ENCODE data around the gene AMBRA1. TPM values are rescaled to one million over a fixed set of nuclear protein-coding genes. Genes with fewer than 3 reads are reported as not detected.
A peak's percentile ranks its signal among the peaks of the same experiment; 100 is the strongest.

AMBRA1 gene
- total RNA-seq, 3 donors from 2014 or later (not counting 1 experiment from before 2014, with no cell fraction given), result 41.3 to 52.7 (median 46.2) TPM

DNA sequence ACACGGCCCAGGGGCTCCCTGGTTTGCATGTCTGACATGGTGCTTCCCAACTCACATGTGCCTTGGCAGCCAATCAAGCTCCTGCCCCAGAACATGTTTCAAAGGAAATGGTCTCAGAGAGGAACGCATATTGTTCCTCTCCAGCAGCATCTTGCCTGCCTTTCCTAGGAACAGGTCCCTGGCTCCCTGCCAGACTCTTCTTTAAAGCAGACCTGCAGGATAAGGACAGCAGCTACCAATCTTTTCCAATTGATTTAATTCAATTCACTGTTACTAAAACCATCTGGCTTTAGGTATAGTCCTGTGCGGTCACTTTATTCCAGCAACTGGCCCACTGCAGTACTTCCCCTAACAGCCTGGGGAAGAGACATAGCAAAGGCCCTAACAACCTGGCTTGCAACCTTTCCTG is 79.9 kb downstream of the AMBRA1 start:
- TF ChIP-seq, protein P1, sequence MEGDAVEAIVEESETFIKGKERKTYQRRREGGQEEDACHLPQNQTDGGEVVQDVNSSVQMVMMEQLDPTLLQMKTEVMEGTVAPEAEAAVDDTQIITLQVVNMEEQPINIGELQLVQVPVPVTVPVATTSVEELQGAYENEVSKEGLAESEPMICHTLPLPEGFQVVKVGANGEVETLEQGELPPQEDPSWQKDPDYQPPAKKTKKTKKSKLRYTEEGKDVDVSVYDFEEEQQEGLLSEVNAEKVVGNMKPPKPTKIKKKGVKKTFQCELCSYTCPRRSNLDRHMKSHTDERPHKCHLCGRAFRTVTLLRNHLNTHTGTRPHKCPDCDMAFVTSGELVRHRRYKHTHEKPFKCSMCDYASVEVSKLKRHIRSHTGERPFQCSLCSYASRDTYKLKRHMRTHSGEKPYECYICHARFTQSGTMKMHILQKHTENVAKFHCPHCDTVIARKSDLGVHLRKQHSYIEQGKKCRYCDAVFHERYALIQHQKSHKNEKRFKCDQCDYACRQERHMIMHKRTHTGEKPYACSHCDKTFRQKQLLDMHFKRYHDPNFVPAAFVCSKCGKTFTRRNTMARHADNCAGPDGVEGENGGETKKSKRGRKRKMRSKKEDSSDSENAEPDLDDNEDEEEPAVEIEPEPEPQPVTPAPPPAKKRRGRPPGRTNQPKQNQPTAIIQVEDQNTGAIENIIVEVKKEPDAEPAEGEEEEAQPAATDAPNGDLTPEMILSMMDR (IDR thresholded peaks at IDR 0.05), result no peak
- Mint-ChIP-seq H3K4me1 (peaks cover 16 to 27% of the 10 kb centered on the region in 2 donors), H3K27me3 (ENCODE audit: low read depth in 2 of 2) (no peaks in the 10 kb centered on the region), H3K4me3 (peak overlapping the region; percentile 3), H3K27ac (peak overlapping the region; percentile 80 to 81), H3K36me3 (no peaks in the 10 kb centered on the region), H3K9me3 (no peaks in the 10 kb centered on the region)
- Histone ChIP-seq H3K4me1 (ENCODE audit: control insufficient read depth, insufficient read depth, low read length) (no peaks in the 10 kb centered on the region), H3K27ac (ENCODE audit: low read length) (no peak overlapping the region), H3K27me3 (ENCODE audit: control insufficient read depth, insufficient read depth, low read length) (no peaks in the 10 kb centered on the region), H3K36me3 (ENCODE audit: control insufficient read depth, insufficient read depth, low read length) (peaks cover 4% of the 10 kb centered on the region), H3K9me3 (ENCODE audit: control insufficient read depth, insufficient read depth, low read length) (no peaks in the 10 kb centered on the region), H3K4me3 (ENCODE audit: low read length) (no peak overlapping the region)
- DNase-seq (no peak), ATAC-seq (peak in 2 of 3 donors; percentile 21 to 45)
- 86% methylated on average over 3 of the region's 3 CpGs for WGBS (ENCODE audit: insufficient coverage)
- intact Hi-C loops (cut with micrococcal nuclease), result no loop called here

- ATAC-seq (no peak), DNase-seq (no peak)
- no peak overlapping the region for H3K4me3 ChIP-seq (ENCODE audit: low read length)
- H3K9me3 ChIP-seq (ENCODE audit: control insufficient read depth, insufficient read depth, low read length), result no peaks in the 10 kb centered on the region
- H3K27me3 ChIP-seq (ENCODE audit: control insufficient read depth, insufficient read depth, low read length), result no peaks in the 10 kb centered on the region
- Mint-ChIP-seq H3K4me3 (no peak overlapping the region), H3K9me3 (no peaks in the 10 kb centered on the region), H3K27ac (no peak overlapping the region), H3K36me3 (no peaks in the 10 kb centered on the region), H3K4me1 (peaks cover 16 to 27% of the 10 kb centered on the region in 2 donors), H3K27me3 (ENCODE audit: low read depth in 2 of 2) (no peaks in the 10 kb centered on the region)
- intact Hi-C loops (cut with micrococcal nuclease), result no loop called here
- 99% methylated on average over 4 of the region's 5 CpGs for WGBS (ENCODE audit: insufficient coverage)
- no peaks in the 10 kb centered on the region for H3K4me1 ChIP-seq (ENCODE audit: control insufficient read depth, insufficient read depth, low read length)
- peaks cover 16% of the 10 kb centered on the region for H3K36me3 ChIP-seq (ENCODE audit: control insufficient read depth, insufficient read depth, low read length)
- no peak overlapping the region for H3K27ac ChIP-seq (ENCODE audit: low read length)
- TF ChIP-seq, protein P1 (IDR thresholded peaks at IDR 0.05), result no peak
Observed at GRCh38 chr11:46512261-46512881, 81.5 kb downstream of the AMBRA1 start.

- TF ChIP-seq, protein P1 (IDR thresholded peaks at IDR 0.05), result no peak
- Mint-ChIP-seq H3K4me3 (no peak overlapping the region), H3K27ac (no peak overlapping the region), H3K36me3 (no peaks in the 10 kb centered on the region), H3K27me3 (ENCODE audit: low read depth in 2 of 2) (no peaks in the 10 kb centered on the region), H3K9me3 (no peaks in the 10 kb centered on the region), H3K4me1 (peaks cover 19 to 30% of the 10 kb centered on the region in 2 donors)
- no peak for DNase-seq
- intact Hi-C loops (cut with micrococcal nuclease), result no loop called here
- H3K36me3 ChIP-seq (ENCODE audit: control insufficient read depth, insufficient read depth, low read length), result peaks cover 20% of the 10 kb centered on the region
- no peak for ATAC-seq
- H3K4me1 ChIP-seq (ENCODE audit: control insufficient read depth, insufficient read depth, low read length), result no peaks in the 10 kb centered on the region
- 91% methylated on average over 2 of the region's 2 CpGs for WGBS (ENCODE audit: insufficient coverage)
- no peaks in the 10 kb centered on the region for H3K27me3 ChIP-seq (ENCODE audit: control insufficient read depth, insufficient read depth, low read length)
- H3K27ac ChIP-seq (ENCODE audit: low read length), result no peak overlapping the region
- no peak overlapping the region for H3K4me3 ChIP-seq (ENCODE audit: low read length)
- no peaks in the 10 kb centered on the region for H3K9me3 ChIP-seq (ENCODE audit: control insufficient read depth, insufficient read depth, low read length)
Observed at GRCh38 chr11:46511342-46511741, 82.5 kb downstream of the AMBRA1 start.

DNA sequence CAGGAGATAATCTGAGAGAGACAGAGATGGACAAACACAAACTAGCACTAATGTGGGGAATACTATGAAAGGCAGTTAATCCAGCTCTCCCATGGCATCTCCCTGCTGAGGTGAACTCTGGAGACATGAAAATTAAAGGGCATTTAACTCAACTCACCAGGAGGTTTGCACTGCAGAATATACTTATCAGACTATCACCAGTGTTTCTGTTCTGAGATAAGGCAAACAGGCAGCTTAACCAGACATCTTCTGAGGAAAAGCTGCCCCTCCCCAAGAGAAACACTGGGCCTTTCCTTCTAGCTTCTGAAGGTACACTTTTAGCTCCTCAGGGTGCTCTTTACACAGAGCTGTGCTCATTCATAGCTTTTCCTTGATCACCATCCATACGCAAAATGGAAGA is 85.5 kb downstream of the AMBRA1 start:
- Histone ChIP-seq H3K27ac (ENCODE audit: low read length) (no peak overlapping the region), H3K36me3 (ENCODE audit: control insufficient read depth, insufficient read depth, low read length) (peaks cover 34% of the 10 kb centered on the region), H3K9me3 (ENCODE audit: control insufficient read depth, insufficient read depth, low read length) (no peaks in the 10 kb centered on the region), H3K27me3 (ENCODE audit: control insufficient read depth, insufficient read depth, low read length) (no peaks in the 10 kb centered on the region), H3K4me1 (ENCODE audit: control insufficient read depth, insufficient read depth, low read length) (no peaks in the 10 kb centered on the region), H3K4me3 (ENCODE audit: low read length) (no peak overlapping the region)
- ATAC-seq (no peak), DNase-seq (no peak)
- TF ChIP-seq, protein P1 (IDR thresholded peaks at IDR 0.05), result no peak
- Mint-ChIP-seq H3K9me3 (no peaks in the 10 kb centered on the region), H3K36me3 (no peaks in the 10 kb centered on the region), H3K4me3 (no peak overlapping the region), H3K4me1 (peaks cover 12 to 19% of the 10 kb centered on the region in 2 donors), H3K27me3 (ENCODE audit: low read depth in 2 of 2) (no peaks in the 10 kb centered on the region), H3K27ac (peak overlapping the region in 1 of 2 donors; percentile 33)
- WGBS (ENCODE audit: insufficient coverage), result 100% methylated on average over 1 of the region's 1 CpG
- intact Hi-C loops (cut with micrococcal nuclease), result no loop called here

Data from natural killer cell (primary cell).